ENCODE data around the gene STARD8.

- TF ChIP-seq CTCF (IDR thresholded peaks at IDR 0.05) (no peak), POLR2A (IDR thresholded peaks at IDR 0.05) (no peak)
These were observed 47.2 kb downstream of the STARD8 start for GRCh38 chrX:68694435-68695205.

Data from vagina (tissue), 2 donors.